Chondrocyte (in vitro differentiated cells): ENCODE results near the gene MEAK7. TPM values are rescaled to one million over a fixed set of nuclear protein-coding genes. Genes with fewer than 3 reads are reported as not detected.
A peak's percentile ranks its signal among the peaks of the same experiment; 100 is the strongest.

ENCODE experiments used
- DNase-seq: peaks from one replicate; pipeline ENCODE4 v3.0.0; 2021; ENCODE audit warnings: mixed read lengths, low spot score
- H3K27ac Mint-ChIP-seq: one replicate; pipeline ENCODE4 v1.8.0; 2021; ENCODE audit warnings: mild to moderate bottlenecking, moderate library complexity, mixed read lengths; ENCODE audit not compliant: unreplicated experiment
- H3K27me3 Mint-ChIP-seq: 2 replicates; pipeline ENCODE4 v1.8.0; 2021; ENCODE audit warnings: low read depth, mixed read lengths
- H3K36me3 Mint-ChIP-seq: 2 replicates; pipeline ENCODE4 v1.8.0; 2021; ENCODE audit warnings: low read depth, mixed read lengths
- H3K4me1 Mint-ChIP-seq: 2 replicates; pipeline ENCODE4 v1.8.0; 2021; ENCODE audit warnings: low read depth, mild to moderate bottlenecking, mixed read lengths
- H3K4me3 Mint-ChIP-seq: one replicate; pipeline ENCODE4 v1.8.0; 2021; ENCODE audit warnings: mild to moderate bottlenecking, moderate library complexity, mixed read lengths; ENCODE audit not compliant: unreplicated experiment
- H3K9me3 Mint-ChIP-seq: 2 replicates; pipeline ENCODE4 v1.8.0; 2021; ENCODE audit warnings: low read depth, mixed read lengths
- total RNA-seq: library from RNA; stranded (reverse); gene quantifications from 3 replicates; pipeline ENCODE4 v1.2.1, GENCODE V29; 2021
- TF ChIP-seq, protein P1 (sequence below): fragments of 200-600 bp; sonication (generic); IDR thresholded peaks from 2 replicates; pipeline ENCODE4 v1.5.0; 2021; ENCODE audit warnings: antibody characterized with exemption, mild to moderate bottlenecking, moderate library complexity

The MEAK7 gene
- total RNA-seq, 1 donor from 2014 or later = 26.8 TPM

DNA sequence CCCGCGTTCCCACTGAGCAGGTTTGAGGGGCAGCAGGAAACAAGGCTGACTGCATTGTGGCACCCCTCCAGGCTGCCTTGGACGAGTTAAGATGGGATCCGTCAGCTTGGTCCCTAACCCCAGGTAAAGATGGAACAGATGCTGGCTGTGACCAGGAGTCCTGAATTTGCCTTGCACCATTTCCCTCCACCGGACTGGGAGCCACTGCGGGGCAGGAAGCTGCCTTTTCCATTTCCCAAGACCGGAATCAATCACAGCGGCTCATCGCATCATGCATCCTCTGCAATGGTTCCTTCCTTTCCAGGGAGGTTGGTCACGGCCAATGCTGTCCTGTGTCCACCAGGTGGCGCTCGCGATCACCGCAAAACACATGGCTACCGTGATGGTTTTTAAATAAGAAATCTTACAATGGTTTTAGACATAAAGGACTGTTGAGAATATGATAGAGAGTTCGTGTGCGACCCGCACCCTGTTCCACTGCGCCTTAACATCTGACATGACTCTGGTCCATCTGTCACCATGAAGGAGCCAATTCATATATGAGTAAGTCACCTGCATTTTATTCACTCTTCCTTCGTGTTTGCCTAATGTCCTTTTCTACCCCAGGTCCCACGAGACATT is 6.8 kb upstream of the MEAK7 start:
- no peak for DNase-seq
- peaks cover 1% of the 10 kb centered on the region for H3K27me3 Mint-ChIP-seq
- no peaks in the 10 kb centered on the region for H3K36me3 Mint-ChIP-seq
- no peak overlapping the region for H3K4me3 Mint-ChIP-seq
- no peaks in the 10 kb centered on the region for H3K9me3 Mint-ChIP-seq
- peaks cover 17% of the 10 kb centered on the region for H3K4me1 Mint-ChIP-seq
- peak overlapping the region; percentile 24 for H3K27ac Mint-ChIP-seq
- TF ChIP-seq, protein P1, sequence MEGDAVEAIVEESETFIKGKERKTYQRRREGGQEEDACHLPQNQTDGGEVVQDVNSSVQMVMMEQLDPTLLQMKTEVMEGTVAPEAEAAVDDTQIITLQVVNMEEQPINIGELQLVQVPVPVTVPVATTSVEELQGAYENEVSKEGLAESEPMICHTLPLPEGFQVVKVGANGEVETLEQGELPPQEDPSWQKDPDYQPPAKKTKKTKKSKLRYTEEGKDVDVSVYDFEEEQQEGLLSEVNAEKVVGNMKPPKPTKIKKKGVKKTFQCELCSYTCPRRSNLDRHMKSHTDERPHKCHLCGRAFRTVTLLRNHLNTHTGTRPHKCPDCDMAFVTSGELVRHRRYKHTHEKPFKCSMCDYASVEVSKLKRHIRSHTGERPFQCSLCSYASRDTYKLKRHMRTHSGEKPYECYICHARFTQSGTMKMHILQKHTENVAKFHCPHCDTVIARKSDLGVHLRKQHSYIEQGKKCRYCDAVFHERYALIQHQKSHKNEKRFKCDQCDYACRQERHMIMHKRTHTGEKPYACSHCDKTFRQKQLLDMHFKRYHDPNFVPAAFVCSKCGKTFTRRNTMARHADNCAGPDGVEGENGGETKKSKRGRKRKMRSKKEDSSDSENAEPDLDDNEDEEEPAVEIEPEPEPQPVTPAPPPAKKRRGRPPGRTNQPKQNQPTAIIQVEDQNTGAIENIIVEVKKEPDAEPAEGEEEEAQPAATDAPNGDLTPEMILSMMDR = peak; percentile 96

DNA sequence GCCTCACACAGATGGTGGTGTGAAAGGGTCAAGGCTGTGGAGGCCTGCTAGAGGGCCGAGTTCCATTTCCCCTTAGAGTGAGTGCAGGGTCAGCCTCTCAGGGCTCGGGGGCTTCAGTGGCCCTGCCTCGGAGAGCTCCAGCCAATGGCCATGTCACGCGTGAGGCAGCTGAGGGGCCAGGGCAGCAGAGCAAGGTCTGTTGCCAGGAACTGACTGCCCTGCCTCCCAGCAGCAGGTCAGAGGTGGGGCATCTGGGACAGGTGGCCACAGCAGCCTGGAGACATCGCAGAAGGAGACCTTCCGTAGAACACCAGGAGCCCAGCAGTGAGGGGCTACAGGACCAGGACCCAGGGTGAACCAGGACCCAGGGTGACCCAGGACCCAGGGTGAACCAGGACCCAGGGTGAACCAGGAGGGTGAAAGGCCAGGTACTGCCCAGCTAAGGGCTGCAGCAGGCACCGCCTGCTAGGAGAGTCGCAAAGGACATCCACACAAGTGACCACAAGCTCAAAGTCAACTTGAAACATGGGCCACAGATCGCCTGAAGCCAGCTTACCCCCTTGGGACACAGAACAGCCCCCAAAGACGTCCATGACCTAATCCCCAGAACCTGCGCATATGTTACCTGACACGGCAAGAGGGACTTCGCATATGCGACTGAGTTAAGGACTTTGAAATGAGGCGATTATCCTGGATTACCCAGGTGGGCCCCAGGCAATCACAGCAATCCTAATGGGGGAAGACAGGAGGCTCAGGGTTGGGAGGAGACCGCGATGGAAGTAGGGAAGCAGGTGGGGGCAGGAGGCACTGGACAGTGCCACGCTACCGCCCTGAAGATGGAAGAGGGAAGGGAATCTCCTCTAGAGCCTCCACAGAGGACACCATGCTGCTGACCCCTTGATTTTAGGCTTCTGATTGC is 4.8 kb upstream of the MEAK7 start:
- Mint-ChIP-seq H3K9me3 (no peaks in the 10 kb centered on the region), H3K27ac (no peak overlapping the region), H3K4me1 (peaks cover 32% of the 10 kb centered on the region), H3K36me3 (no peaks in the 10 kb centered on the region), H3K4me3 (no peak overlapping the region), H3K27me3 (peaks cover 1% of the 10 kb centered on the region)
- peak; percentile 58 for DNase-seq
- TF ChIP-seq, protein P1 = no peak

GRCh38 chr16:84508502-84508901 is 4.0 kb upstream of the MEAK7 start:
- Mint-ChIP-seq H3K27ac (no peak overlapping the region), H3K4me1 (peaks cover 38% of the 10 kb centered on the region), H3K9me3 (no peaks in the 10 kb centered on the region), H3K36me3 (no peaks in the 10 kb centered on the region), H3K4me3 (no peak overlapping the region), H3K27me3 (peaks cover 1% of the 10 kb centered on the region)
- TF ChIP-seq, protein P1 = no peak
- no peak for DNase-seq

DNA sequence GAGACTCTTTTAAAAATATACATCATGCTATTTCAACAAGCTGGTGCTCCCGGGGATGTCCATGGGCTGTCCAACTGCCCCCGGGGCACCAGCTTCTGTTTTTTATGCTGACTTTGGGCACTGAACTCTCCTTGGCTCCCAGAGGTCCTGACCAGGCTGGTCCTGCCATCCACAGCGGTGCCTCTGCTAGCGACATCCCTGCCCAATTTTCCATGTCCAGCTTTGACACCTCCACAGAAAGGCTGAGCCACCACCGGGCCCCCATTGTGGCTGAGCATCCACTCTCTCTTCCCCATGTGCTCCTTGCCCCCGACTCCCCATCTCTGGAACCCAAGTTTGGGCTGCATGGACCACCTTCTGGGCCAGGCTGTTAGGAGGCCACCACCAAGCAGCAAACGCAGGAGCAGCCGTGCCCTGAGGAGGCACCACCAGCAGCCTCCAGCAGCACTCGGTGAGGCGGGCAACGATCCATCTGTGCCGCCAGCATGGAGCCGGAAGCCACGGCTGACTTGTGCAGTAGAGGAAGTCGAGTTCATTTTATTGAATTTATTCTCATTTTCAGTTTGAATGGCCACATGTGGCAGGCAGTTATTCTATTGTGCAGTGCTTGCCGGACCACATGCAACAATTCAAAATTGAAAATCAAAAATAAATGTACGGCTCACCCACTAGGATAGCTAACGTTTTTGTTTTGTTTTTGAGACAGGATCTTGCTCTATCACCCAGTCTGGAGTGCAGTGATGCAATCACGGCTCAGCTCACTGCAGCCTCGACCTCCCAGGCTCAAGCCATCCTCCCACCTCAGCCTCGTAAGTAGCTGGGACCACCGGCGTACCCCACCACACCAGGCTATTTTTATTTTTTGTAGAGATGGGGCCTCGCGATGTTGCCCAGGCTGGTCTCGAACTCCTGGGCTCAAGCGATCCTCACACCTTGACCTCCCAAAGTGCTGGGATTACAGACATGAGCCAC is 2.8 kb upstream of the MEAK7 start:
- H3K4me3 Mint-ChIP-seq = no peak overlapping the region
- no peaks in the 10 kb centered on the region for H3K9me3 Mint-ChIP-seq
- H3K27ac Mint-ChIP-seq = no peak overlapping the region
- H3K4me1 Mint-ChIP-seq = peaks cover 40% of the 10 kb centered on the region
- DNase-seq = peak; percentile 56
- H3K36me3 Mint-ChIP-seq = no peaks in the 10 kb centered on the region
- TF ChIP-seq, protein P1 = no peak
- peaks cover 1% of the 10 kb centered on the region for H3K27me3 Mint-ChIP-seq
